ENCODE measurements around the gene HELZ.

DNA sequence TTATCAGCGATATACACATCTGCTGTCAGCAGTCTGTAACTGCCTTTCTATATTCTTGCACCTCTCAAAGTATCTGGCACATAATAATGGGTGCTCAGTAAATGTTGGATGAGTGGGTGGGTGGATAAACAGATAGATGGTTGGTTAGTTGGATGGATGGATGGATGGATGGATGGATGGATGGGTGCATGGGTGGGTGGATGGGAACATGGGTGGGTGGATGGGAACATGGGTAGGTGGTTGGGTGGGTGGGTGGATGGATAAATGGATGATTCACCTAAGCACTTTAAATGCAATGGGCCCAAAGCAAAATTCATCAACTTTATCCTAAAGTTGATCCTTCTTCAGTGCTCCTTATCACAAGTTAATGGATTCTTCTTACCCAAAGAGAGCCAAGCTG, 48.6 kb downstream of the HELZ start:
- TF ChIP-seq FOS (IDR thresholded peaks at IDR 0.05; ENCODE audit: borderline replicate concordance, insufficient read depth, low read length) (no peak), POLR2A (IDR thresholded peaks at IDR 0.05; ENCODE audit: low read depth, low read length) (no peak)
- TF ChIP-seq, protein P1, sequence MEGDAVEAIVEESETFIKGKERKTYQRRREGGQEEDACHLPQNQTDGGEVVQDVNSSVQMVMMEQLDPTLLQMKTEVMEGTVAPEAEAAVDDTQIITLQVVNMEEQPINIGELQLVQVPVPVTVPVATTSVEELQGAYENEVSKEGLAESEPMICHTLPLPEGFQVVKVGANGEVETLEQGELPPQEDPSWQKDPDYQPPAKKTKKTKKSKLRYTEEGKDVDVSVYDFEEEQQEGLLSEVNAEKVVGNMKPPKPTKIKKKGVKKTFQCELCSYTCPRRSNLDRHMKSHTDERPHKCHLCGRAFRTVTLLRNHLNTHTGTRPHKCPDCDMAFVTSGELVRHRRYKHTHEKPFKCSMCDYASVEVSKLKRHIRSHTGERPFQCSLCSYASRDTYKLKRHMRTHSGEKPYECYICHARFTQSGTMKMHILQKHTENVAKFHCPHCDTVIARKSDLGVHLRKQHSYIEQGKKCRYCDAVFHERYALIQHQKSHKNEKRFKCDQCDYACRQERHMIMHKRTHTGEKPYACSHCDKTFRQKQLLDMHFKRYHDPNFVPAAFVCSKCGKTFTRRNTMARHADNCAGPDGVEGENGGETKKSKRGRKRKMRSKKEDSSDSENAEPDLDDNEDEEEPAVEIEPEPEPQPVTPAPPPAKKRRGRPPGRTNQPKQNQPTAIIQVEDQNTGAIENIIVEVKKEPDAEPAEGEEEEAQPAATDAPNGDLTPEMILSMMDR (IDR thresholded peaks at IDR 0.05; ENCODE audit: extremely low read depth in 1 of 2, insufficient read depth in 1 of 2, low read depth in 1 of 2, low read length in 2 of 2) = no peak
